PC-3 (cell line): Measurements from ENCODE around the gene CAP2.

Experiments
- CTCF ChIP-seq: fragments of 300-600 bp; sonication (generic); conservative IDR thresholded peaks from 2 replicates; pipeline ENCODE4 v1.5.1; 2017; ENCODE audit warnings: antibody characterized with exemption, low read depth, mild to moderate bottlenecking, low read length
- EZH2phosphoT487 ChIP-seq: fragments of 300-600 bp; sonication (generic); IDR thresholded peaks from 2 replicates; pipeline ENCODE4 v1.6.1; 2018; ENCODE audit warnings: mild to moderate bottlenecking, antibody characterized with exemption, low read length, borderline replicate concordance

- TF ChIP-seq CTCF (no peak), EZH2phosphoT487 (no peak)
Measured at GRCh38 chr6:17606606-17607005, 213.2 kb downstream of the CAP2 start.
